GM18870 (cell line): Measurements from ENCODE around the gene SNUPN.
"Not testable (repeated sequence)": the region's sequence is repeated elsewhere in the genome, so short reads cannot be mapped to it uniquely, and the experiment has no call there.

ENCODE experiments used
- ATAC-seq: cut with Tn5 transposase; IDR thresholded peaks from one replicate; pipeline ENCODE4 v1.9.1; 2021; ENCODE audit warnings: moderate library complexity; ENCODE audit not compliant: unreplicated experiment

The SNUPN gene

GRCh38 chr15:75584121-75584520 lies 41.4 kb downstream of the SNUPN start:
- no peak for ATAC-seq

- ATAC-seq, result no peak
Observed at GRCh38 chr15:75583701-75584100, 41.8 kb downstream of the SNUPN start.

DNA sequence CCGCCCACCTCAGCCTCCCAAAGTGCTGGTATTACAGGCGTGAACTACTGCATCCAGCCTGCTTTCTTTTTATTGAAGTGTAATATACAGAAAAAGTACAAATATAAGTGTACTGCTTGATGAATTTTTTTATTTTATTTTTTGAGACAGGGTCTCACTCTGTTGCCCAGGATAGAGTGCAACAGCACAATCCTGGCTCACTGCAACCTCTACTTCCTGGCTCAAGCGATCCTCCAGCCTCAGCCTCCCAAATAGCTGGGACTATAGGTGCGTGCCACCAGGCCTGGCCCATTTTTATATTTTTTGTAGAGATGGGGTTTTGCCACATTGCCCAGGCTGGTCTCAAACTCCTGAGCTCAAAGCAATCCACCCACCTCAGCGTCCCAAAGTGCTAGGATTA lies 42.6 kb downstream of the SNUPN start:
- not testable (repeated sequence) for ATAC-seq

GRCh38 chr15:75578948-75579920 lies 46.3 kb downstream of the SNUPN start, which contains the start of gene PTPN9:
PTPN9 (minus strand) TSS chr15:75579315; CDS start chr15:75578776, 539 bp downstream.
- no peak for ATAC-seq

DNA sequence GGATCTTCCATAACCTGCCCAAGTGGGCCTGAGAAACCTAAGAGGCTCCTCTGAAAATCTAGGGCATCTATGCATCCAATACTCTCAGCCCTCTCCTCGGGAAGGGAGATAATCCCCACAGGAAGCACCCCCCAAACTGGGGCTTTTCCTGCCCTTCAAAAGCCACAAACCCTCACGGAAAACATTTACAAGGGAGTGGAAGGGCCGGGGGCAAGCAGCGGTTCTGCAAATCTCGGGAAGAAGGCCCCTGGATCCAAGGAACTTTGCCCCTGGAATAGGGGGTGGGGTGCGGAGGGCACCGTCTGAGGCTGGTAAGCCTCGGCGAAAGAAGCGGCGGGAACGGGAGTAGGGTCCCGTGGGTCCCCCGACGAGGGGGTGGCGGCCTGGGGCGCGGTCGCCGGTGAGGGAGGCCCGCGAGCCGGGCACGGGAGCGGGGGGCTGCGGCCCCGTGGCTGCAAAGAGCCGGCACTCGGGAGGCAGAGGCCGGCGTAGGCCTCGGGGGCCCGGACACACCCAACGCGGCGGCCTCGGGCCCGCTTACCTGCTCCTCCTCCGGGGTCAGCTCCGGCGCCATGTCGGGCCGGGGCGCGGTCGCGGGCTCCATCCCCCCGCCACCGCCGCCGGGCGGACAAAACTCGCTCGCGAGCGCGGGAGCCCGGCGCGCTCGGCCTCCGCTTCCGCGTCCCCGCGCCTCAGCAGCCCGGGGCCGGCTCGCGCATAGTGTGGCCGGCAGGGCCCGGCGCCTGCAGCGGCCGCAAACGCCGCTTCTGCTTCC lies 47.2 kb downstream of the SNUPN start:
- no peak for ATAC-seq

- ATAC-seq, result no peak
Observed at GRCh38 chr15:75577401-75578172, 47.9 kb downstream of the SNUPN start.

- no peak for ATAC-seq
Observed at GRCh38 chr15:75573648-75574384, 51.7 kb downstream of the SNUPN start.

DNA sequence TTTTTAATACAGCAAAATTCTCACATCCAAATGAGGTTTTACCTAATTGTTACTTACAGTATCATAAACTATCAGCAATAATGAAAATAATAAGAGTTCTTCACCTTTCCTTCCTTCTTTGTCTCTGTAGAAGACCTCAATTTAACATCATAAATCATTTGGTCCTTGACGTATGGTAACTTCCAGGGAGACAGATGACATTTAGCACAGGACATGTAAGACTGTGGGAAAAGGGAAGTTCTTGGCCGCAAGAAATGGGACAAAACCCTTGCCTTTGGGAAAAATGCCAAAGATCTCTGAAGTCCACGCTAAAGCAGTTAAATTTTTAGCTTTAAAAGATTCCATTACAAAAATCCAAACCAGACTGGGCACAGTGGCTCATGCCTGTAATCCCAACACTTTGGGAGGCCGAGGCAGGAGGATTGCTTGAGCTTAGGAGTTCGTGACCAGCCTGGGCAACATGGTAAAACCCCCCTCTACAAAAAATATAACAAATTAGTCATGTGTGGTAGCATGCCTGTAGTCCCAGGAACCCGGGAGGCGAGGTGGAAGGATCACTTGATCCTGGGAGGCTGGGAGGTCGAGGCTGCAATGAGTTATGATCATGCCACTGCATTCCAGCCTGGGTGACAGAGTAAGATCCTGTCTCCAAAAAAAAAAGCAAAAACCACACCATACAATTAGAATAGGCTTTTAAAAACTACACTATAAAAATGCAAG lies 55.2 kb downstream of the SNUPN start:
- ATAC-seq, result no peak

GRCh38 chr15:75565062-75565970 lies 60.2 kb downstream of the SNUPN start:
- no peak for ATAC-seq

DNA sequence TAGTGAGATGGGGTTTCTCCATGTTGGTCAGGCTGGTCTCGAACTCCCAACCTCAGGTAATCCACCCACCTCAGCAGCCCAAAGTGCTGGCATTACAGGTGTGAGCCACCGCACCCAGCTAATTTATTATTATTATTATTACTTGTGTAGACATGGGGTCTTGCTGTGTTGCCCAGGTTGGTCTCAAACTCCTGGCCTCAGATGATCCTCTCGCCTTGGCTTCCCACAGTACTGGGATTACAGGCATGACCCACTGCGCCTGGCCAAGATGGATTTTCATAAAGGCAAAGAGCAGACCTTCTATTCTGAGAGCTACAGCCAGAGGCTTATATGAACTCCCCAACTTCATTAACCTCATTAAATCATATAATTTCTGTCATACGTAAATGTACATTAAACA lies 63.6 kb downstream of the SNUPN start:
- no peak for ATAC-seq

DNA sequence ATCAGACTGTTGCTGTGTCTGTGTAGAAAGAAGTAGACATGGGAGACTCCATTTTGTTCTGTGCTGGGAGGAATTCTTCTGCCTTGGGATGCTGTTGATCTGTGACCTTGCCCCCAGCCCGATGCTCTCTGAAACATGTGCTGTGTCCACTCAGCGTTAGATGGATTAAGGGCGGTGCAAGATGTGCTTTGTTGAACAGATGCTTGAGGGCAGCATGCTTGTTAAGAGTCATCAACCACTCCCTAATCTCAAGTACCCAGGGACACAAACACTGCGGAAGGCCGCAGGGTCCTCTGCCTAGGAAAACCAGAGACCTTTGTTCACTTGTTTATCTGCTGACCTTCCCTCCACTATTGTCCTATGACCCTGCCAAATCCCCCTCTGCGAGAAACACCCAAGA lies 66.2 kb downstream of the SNUPN start:
- ATAC-seq, result not testable (repeated sequence)

DNA sequence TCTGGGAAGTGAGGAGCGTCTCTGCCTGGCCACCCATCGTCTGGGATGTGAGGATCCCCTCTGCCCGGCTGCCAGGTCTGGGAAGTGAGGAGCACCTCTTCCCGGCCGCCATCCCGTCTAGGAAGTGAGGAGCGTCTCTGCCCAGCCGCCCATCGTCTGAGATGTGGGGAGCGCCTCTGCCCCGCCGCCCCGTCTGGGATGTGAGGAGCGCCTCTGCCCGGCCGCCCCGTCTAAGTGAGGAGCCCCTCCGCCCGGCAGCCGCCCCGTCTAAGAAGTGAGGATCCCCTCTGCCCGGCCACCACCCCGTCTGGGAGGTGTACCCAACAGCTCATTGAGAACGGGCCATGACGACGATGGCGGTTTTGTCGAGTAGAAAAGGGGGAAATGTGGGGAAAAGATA lies 66.6 kb downstream of the SNUPN start:
- not testable (repeated sequence) for ATAC-seq

DNA sequence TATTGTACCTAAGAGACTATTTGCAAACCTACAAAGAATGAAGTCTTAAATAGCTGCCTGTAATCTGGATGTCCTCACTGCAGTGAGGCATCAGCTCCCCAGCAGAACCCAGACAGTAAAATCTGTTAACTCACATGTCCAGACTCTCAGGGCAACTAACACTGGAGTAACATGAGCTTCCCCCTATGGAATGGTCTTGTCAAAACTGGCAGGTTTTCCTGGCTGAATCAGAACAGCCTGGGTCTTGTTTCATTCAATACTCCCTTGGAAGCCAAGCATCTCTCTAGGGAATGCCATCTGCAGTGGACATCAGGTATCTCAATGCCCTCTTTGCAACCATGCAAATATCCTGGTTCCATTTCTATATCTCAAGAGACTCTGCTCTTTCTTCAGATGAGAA lies 70.8 kb downstream of the SNUPN start:
- ATAC-seq, result no peak

DNA sequence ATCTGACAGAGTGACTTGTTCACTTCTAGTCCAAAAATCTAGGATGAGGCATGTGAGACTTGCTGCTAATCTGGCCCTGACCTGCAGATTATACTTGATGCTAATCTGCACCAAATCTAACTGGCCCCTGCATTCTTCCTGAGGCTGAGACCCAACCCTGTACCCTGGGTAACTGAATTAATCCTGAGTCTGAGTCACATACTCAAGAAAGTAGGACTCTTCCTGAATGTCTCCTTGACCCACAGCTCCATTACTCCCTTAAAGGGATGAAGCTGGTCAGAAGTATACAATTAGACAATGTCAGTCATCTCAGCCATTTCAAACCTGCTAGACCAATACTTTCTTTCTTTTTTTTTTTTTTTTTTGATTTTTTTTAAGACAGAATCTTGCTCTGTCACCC lies 71.9 kb downstream of the SNUPN start:
- ATAC-seq, result no peak

- ATAC-seq, result no peak
Observed at GRCh38 chr15:75551091-75551490, 74.4 kb downstream of the SNUPN start.
